Fibroblast of villous mesenchyme (primary cell): ENCODE results near the gene WNK2. TPM values are rescaled to one million over a fixed set of nuclear protein-coding genes. Genes with fewer than 3 reads are reported as not detected.
"Not testable (repeated sequence)": the region's sequence is repeated elsewhere in the genome, so short reads cannot be mapped to it uniquely, and the experiment has no call there.

Experiments
- DNase-seq: peaks from one replicate; pipeline ENCODE4 v3.0.0-alpha.2; 2010; ENCODE audit warnings: low read depth
- H3K4me3 ChIP-seq: 2 replicates; pipeline ENCODE4 v1.5.1; 2011; ENCODE audit warnings: low read depth, mild to moderate bottlenecking, low read length
- total RNA-seq: library from RNA; depleted of rRNA; stranded (reverse); fragments of >200 nt; gene quantifications from 2 replicates; pipeline ENCODE4 v1.2.3, GENCODE V29; 2012
- TF ChIP-seq, protein P1 (sequence below): IDR thresholded peaks from 2 replicates; pipeline ENCODE4 v1.5.1; 2012; ENCODE audit warnings: low read depth, mild to moderate bottlenecking, low read length; ENCODE audit not compliant: insufficient read depth

WNK2 gene
- total RNA-seq, 1 donor = not detected

DNA sequence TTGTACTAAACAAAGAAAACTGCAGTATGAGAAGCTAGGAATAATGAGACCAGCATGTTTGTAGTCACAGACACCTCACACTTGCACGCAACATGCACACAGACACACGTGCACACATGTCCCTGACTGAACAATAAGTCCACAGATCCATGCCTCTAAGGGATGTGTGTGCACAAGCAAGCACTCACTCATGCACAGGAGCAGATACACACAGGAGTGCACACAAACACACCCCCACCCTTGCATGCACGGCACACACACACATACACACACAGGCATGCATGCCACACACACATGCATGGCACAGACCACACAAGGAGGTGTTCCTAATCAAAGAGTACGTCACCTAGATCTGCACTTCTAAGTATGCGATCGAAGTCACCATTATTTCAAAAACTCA lies 156.2 kb downstream of the WNK2 start:
- DNase-seq = no peak
- TF ChIP-seq, protein P1, sequence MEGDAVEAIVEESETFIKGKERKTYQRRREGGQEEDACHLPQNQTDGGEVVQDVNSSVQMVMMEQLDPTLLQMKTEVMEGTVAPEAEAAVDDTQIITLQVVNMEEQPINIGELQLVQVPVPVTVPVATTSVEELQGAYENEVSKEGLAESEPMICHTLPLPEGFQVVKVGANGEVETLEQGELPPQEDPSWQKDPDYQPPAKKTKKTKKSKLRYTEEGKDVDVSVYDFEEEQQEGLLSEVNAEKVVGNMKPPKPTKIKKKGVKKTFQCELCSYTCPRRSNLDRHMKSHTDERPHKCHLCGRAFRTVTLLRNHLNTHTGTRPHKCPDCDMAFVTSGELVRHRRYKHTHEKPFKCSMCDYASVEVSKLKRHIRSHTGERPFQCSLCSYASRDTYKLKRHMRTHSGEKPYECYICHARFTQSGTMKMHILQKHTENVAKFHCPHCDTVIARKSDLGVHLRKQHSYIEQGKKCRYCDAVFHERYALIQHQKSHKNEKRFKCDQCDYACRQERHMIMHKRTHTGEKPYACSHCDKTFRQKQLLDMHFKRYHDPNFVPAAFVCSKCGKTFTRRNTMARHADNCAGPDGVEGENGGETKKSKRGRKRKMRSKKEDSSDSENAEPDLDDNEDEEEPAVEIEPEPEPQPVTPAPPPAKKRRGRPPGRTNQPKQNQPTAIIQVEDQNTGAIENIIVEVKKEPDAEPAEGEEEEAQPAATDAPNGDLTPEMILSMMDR = no peak
- no peak overlapping the region for H3K4me3 ChIP-seq

DNA sequence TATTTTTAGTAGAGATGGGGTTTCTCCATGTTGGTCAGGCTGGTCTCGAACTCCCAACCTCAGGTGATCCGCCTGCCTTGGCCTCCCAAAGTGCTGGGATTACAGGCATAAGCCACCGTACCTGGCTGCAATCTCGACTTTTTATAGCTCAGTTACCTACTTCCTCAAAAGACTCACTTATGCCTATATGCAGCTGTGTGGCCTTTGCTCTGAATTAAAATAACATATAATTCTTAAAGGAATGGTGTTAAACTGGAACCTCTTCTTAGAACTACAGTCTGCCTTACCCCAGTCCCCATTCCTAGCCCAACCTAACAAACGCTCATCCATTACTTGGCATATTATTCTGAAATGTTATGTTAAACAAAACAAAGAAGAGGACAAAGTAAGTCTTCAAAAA lies 157.9 kb downstream of the WNK2 start:
- not testable (repeated sequence) for H3K4me3 ChIP-seq, DNase-seq

DNA sequence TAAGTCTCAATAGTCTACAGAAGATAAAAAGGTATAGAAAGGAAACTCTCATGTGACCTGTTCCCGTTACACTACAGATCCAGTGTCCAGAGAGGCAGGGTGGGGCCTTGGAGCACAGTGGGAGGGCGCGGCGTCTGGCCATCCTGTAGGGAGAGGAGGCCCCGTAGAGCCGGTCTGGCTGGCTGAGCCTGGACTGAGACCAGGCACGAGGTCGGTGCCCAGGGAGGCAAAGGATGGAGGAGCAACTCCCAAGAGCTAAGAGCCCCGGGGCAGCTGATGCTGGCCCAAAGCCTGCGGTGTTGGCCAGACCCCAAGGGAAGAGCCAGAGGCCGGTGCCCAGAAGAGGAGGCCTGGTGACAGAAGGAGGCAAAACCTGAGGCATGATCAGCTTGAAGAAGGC lies 158.5 kb downstream of the WNK2 start:
- H3K4me3 ChIP-seq, DNase-seq: not testable (repeated sequence)

DNA sequence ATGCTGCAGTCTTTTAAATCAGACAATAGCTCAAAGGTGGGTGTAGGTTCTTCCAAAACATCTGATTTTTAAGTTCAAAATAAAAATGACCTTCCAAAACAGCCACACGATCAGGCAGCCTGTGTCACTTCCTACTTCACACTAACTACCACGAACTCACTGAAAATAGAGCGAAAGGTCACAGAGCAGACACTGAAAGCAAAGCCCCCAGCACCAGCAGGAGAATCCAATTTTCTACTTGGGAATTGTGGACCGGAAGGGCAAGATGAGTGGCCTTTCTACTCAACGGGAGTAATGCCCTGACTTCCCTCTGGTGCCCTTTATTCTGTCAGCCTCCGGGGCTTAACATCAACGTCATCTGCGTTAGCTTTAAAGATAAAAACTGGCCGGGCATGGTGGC lies 159.7 kb downstream of the WNK2 start:
- TF ChIP-seq, protein P1 = no peak
- H3K4me3 ChIP-seq = no peak overlapping the region
- no peak for DNase-seq

DNA sequence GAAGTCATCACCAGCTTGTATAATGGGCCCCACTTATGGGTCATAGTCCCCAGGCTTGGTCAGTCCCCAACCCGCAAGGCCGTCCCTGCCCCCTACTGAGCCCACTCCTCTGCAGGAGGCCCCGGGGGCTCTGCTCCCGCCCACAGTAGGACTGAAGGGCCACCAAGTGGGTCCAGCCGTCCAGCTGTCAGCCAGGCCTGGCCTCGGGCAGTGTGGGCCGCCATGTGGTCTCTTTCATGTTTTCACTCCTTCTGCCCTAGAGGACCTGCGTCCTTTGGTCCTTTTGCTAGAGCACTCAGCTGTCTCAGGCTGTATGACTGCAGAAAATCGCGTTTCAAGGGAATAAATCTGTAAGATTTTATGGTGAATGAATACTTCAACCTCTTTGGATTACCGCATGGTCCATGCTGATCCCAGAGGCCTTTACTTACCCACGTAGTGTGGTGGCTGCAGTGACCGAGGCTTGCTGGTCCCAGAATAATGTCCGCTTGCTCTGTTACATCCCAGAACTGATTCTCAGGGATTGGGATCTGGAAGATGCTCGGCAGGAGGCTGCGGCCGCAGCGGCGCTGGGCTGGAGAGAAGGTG lies 161.8 kb downstream of the WNK2 start:
- H3K4me3 ChIP-seq = no peak overlapping the region
- TF ChIP-seq, protein P1 = no peak
- no peak for DNase-seq

DNA sequence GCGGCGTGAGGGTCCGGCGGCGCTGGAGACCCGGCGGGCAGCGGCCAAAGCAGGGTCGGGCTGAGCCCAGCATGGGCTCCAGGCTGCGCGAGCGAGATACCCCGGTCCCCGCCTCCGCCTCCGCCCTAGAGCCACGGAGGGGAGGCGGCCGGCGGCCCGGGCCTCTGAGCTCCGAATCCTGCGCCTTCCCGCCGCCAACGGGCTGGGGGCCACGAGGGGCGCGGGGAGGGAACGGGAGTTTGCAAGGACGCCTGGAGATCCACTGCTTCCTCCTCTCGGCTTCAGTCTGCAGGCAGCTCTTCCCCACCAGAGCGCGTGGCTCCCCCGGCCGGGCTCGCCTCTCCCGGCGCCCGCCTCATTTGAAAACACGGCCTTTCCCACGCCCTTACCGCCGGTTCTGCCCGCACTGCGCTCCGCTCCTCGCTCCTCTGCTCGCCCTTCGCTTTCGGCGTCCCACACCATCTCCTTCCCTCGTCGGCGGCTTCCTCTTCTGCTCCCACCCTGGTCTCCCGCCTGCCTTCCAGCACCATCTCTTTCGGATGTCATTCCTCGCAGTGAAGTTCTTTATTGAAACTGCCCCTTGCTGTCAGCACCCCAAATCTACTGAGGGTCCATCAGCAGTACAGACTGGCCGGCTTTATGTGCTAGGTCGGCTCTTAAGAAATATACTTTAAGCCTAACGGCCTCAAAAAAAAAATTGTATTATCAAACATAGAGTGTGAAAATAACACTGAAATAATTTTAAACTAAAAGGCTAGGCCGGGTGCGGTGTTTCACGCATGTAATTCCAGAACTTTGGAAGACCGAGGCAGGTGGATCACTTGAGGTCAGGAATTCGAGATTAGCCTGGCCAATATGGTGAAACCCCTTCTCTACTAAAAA lies 162.5 kb downstream of the WNK2 start:
- TF ChIP-seq, protein P1 = no peak
- peak; percentile 10 for DNase-seq
- H3K4me3 ChIP-seq = peak overlapping the region; percentile 30

DNA sequence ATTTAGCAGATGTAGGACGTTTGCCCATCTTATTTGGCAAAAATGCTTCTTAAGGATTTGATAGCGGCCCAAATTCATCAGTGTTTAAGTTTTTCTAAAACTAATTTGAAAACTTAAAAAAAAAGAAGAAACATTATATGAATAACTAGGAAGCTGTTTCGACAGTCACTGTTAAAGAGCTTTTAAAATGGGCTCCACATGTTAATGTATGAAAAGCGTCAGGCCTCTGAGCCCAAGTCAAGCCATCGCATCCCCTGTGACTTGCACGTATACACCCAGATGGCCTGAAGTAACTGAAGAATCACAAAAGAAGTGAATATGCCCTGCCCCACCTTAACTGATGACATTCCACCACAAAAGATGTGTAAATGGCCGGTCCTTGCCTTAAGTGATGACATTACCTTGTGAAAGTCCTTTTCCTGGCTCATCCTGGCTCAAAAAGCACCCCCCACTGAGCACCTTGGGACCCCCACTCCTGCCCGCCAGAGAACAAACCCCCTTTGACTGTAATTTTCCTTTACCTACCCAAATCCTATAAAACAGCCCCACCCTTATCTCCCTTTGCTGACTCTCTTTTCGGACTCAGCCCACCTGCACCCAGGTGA lies 163.5 kb downstream of the WNK2 start:
- H3K4me3 ChIP-seq, DNase-seq: not testable (repeated sequence)

DNA sequence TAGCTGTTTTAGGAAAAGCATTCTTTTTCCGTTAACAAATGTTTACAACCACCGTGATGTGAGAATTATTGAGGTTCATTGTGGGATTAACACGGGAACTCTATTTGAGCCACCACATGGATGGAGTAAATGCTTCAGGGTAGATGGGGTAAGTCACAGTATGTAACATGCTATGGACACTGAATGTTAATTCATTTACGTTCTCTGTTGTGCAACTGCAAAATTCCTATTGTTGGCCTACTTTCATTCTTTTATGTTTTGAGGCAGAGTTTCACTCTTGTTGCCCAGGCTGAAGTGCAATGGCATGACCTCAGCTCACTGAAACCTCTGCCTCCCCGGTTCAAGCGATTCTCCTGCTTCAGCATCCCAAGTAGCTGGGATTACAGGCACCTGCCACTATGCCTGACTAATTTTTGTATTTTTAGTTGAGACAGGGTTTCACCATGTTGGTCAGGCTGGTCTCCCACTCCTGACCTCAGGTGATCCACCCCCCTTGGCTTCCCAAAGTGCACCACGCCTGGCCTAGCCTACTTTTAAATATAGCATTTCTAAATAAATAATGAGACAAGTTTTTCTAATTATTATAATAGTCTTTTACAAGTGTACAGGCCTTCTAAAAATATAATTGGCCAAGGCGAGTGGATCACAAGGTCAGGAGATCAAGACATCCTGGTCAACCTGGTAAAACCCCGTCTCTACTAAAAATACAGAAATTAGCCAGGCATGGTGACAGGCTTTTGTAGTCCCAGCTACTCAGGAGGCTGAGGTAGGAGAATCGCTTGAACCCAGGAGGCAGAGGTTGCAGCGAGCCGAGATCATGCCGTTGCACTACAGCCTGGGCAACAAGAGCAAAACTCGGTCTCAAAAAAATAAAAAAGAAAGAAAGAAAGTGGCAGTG lies 169.7 kb downstream of the WNK2 start:
- not testable (repeated sequence) for H3K4me3 ChIP-seq, DNase-seq
